Vagina (tissue), 2 donors: ENCODE measurements around the gene TNFAIP3.

Experiments used
- POLR2A ChIP-seq, 2 donors: fragments of 450-650 bp; IDR thresholded peaks; one replicate each; pipeline ENCODE4 v1.6.1; 2017; ENCODE audit warnings: antibody characterized with exemption in 2 of 2, mild to moderate bottlenecking in 2 of 2, moderate library complexity in 2 of 2
- POLR2AphosphoS5 ChIP-seq, 2 donors: sonication (generic); formaldehyde crosslinking; IDR thresholded peaks; one replicate each; pipeline ENCODE4 v1.9.0; 2017; ENCODE audit warnings: antibody characterized with exemption in 2 of 2, mild to moderate bottlenecking in 2 of 2, low read depth in 1 of 2; ENCODE audit not compliant: insufficient read depth in 1 of 2
- TF ChIP-seq, protein P1 (sequence below), 3 experiments: fragments of 450-650 bp in 2 of 3; fragments of 200-600 bp in 1 of 3; sonication (generic) in 1 of 3; IDR thresholded peaks; one replicate each; pipeline ENCODE4 v1.5.1; 2017 to 2019; ENCODE audit warnings: antibody characterized with exemption in 3 of 3, mild to moderate bottlenecking in 2 of 3, moderate library complexity in 2 of 3

DNA sequence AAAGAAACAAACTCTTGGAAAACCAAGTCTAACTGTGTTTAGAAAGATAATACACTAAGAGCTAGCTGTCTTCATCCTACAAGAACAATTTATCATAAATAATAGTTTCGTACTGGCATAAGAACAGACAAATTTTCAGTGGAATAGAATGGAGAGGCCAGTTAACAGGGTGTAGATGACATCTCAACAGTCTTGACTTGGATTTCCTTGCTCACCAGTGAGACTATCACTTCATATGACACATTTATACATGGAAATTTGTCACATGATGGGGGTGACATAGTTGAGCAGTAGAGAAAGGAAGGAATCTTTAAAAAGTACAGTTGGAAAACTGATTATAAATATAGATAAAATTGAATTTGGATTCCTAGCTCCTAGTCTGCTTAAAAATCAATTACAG, 35.6 kb downstream of the TNFAIP3 start:
- TF ChIP-seq, protein P1, sequence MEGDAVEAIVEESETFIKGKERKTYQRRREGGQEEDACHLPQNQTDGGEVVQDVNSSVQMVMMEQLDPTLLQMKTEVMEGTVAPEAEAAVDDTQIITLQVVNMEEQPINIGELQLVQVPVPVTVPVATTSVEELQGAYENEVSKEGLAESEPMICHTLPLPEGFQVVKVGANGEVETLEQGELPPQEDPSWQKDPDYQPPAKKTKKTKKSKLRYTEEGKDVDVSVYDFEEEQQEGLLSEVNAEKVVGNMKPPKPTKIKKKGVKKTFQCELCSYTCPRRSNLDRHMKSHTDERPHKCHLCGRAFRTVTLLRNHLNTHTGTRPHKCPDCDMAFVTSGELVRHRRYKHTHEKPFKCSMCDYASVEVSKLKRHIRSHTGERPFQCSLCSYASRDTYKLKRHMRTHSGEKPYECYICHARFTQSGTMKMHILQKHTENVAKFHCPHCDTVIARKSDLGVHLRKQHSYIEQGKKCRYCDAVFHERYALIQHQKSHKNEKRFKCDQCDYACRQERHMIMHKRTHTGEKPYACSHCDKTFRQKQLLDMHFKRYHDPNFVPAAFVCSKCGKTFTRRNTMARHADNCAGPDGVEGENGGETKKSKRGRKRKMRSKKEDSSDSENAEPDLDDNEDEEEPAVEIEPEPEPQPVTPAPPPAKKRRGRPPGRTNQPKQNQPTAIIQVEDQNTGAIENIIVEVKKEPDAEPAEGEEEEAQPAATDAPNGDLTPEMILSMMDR (IDR thresholded peaks at IDR 0.05), result no peak
- TF ChIP-seq POLR2A (IDR thresholded peaks at IDR 0.05) (no peak), POLR2AphosphoS5 (IDR thresholded peaks at IDR 0.05; ENCODE audit: insufficient read depth in 1 of 2, low read depth in 1 of 2) (no peak)
